Measurements from ENCODE around the gene HHLA2. TPM values are rescaled to one million over a fixed set of nuclear protein-coding genes. Genes with fewer than 3 reads are reported as not detected.

HHLA2 gene
- total and polyA plus RNA-seq, 2 of the 8 experiments (the other 6 are each of a cell fraction or from before 2014, with no cell fraction given), result not detected

- no peak for TF ChIP-seq ATF2 (IDR thresholded peaks at IDR 0.05; ENCODE audit: low read length)
These were observed 35.4 kb downstream of the HHLA2 start (continued) for GRCh38 chr3:108331792-108332191.
